Hepatocyte (in vitro differentiated cells): Measurements from ENCODE around the gene ZNF264.

Source experiments
- CTCF ChIP-seq: fragments of 200-600 bp; sonication (generic); IDR thresholded peaks from 2 replicates; pipeline ENCODE4 v1.5.1; 2016; ENCODE audit warnings: antibody characterized with exemption, mild to moderate bottlenecking; ENCODE audit not compliant: poor library complexity
- EZH2 ChIP-seq: fragments of 200-600 bp; sonication (generic); IDR thresholded peaks from 2 replicates; pipeline ENCODE4 v1.6.1; 2016; ENCODE audit warnings: antibody characterized with exemption, mild to moderate bottlenecking, borderline replicate concordance

DNA sequence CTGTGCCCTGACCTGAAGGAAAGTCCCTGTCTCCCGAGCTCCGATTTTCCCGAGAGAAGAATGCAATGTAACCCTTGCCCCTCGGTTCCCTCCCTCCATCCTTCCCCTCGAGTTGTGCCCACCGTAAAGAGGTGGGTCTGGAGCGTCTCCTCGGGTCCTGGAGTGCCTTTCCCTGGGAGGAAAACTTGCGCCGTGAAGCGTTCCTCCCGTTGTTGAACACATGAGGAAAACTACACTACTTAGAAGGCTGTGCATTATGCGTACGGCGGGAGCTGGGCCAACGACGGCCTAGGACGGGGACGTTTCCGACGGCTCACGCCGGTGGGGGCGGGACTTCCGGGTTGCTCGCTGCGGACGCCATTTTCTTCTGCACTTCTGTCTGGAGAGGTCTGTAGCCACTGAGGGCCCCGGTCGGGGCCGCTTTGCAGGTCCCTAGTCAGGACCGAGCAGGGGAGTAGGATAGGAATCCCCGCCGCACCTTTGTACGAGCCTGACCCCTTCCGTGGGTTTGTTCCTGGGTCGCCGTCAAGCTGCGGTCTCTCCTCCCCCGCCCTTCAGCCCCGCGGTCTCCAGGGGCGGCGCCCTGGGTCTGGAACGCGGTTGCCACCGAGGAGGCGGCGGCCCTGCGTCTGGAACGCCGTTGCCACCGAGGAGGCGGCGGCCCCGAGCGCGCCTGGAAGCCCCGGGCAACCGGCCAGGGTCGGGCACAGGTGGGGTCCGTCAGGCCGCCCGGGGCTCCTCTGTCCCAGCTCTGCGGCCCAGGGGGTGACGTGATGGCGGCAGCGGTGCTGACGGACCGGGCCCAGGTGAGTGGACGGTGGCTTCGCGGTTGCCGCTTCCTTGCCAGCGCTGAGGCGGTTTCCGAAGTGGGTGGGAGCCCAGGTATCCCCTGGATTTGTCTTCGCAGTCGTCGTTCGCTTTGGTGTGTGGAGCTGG lies at the start of gene ZNF264:
- no peak for TF ChIP-seq EZH2
- peak; percentile 21 for TF ChIP-seq CTCF
